SJSA1 (cell line): Measurements from ENCODE around the gene FAM20C. TPM values are rescaled to one million over a fixed set of nuclear protein-coding genes. Genes with fewer than 3 reads are reported as not detected.

Experiments
- DNase-seq, 2 experiments: peaks; one replicate each; pipeline ENCODE4 v3.0.0-alpha.2; 2015 to 2020; ENCODE audit warnings: low spot score in 2 of 2, low read depth in 1 of 2
- H3K27ac ChIP-seq: fragments of 250-450 bp; sonication (Bioruptor Pico); 2 replicates; pipeline ENCODE4 v1.5.1; 2020; ENCODE audit warnings: mild to moderate bottlenecking, moderate library complexity
- H3K27me3 ChIP-seq: fragments of 250-450 bp; sonication (Bioruptor Pico); replicated peaks from 2 replicates; pipeline ENCODE4 v1.5.1; 2020; ENCODE audit warnings: mild to moderate bottlenecking, moderate library complexity
- H3K36me3 ChIP-seq: fragments of 250-450 bp; sonication (Bioruptor Pico); 2 replicates; pipeline ENCODE4 v1.5.1; 2020; ENCODE audit warnings: mild to moderate bottlenecking
- H3K4me1 ChIP-seq: fragments of 250-450 bp; sonication (Bioruptor Pico); replicated peaks from 2 replicates; pipeline ENCODE4 v1.6.1; 2021; ENCODE audit warnings: mild to moderate bottlenecking
- H3K4me3 ChIP-seq: fragments of 250-450 bp; sonication (Bioruptor Pico); 2 replicates; pipeline ENCODE4 v1.5.1; 2020; ENCODE audit warnings: mild to moderate bottlenecking
- H3K9me3 ChIP-seq: fragments of 250-450 bp; sonication (Bioruptor Pico); replicated peaks from 2 replicates; pipeline ENCODE4 v1.5.1; 2020; ENCODE audit warnings: mild to moderate bottlenecking
- total RNA-seq: library from RNA; depleted of rRNA; stranded (reverse); fragments of >200 nt; shearing (Covaris generic); gene quantifications from 2 replicates; pipeline ENCODE4 v1.2.3, GENCODE V29; 2014

FAM20C gene
- total RNA-seq, 1 experiment from 2014 or later, result 0.18 TPM

GRCh38 chr7:252981-253380, 60.6 kb downstream of the FAM20C start:
- Histone ChIP-seq H3K27ac (no peak overlapping the region), H3K4me3 (no peak overlapping the region), H3K36me3 (no peaks in the 10 kb centered on the region), H3K9me3 (peaks cover 19% of the 10 kb centered on the region), H3K27me3 (no peaks in the 10 kb centered on the region), H3K4me1 (no peaks in the 10 kb centered on the region)
- DNase-seq, result no peak

GRCh38 chr7:253581-254336, 61.4 kb downstream of the FAM20C start:
- Histone ChIP-seq H3K36me3 (no peaks in the 10 kb centered on the region), H3K27ac (no peak overlapping the region), H3K4me3 (no peak overlapping the region), H3K4me1 (no peaks in the 10 kb centered on the region), H3K27me3 (no peaks in the 10 kb centered on the region), H3K9me3 (peaks cover 19% of the 10 kb centered on the region)
- no peak for DNase-seq

- Histone ChIP-seq H3K4me1 (no peaks in the 10 kb centered on the region), H3K9me3 (peaks cover 19% of the 10 kb centered on the region), H3K36me3 (no peaks in the 10 kb centered on the region), H3K27ac (no peak overlapping the region), H3K4me3 (no peak overlapping the region), H3K27me3 (no peaks in the 10 kb centered on the region)
- no peak for DNase-seq
Measured at GRCh38 chr7:254337-255037, 62.1 kb downstream of the FAM20C start.

- Histone ChIP-seq H3K27me3 (no peaks in the 10 kb centered on the region), H3K27ac (no peak overlapping the region), H3K36me3 (no peaks in the 10 kb centered on the region), H3K4me3 (no peak overlapping the region), H3K9me3 (peaks cover 19% of the 10 kb centered on the region), H3K4me1 (no peaks in the 10 kb centered on the region)
- DNase-seq, result no peak
Measured at GRCh38 chr7:255038-255435, 62.7 kb downstream of the FAM20C start.

GRCh38 chr7:255721-256361, 63.5 kb downstream of the FAM20C start:
- no peaks in the 10 kb centered on the region for H3K36me3 ChIP-seq
- no peak for DNase-seq

GRCh38 chr7:256461-256940, 64.1 kb downstream of the FAM20C start:
- Histone ChIP-seq H3K4me1 (no peaks in the 10 kb centered on the region), H3K9me3 (peaks cover 29% of the 10 kb centered on the region), H3K27ac (no peak overlapping the region), H3K4me3 (no peak overlapping the region), H3K27me3 (no peaks in the 10 kb centered on the region), H3K36me3 (no peaks in the 10 kb centered on the region)
- no peak for DNase-seq

More at GRCh38 chr7:255721-256361, 63.5 kb downstream of the FAM20C start:
- Histone ChIP-seq H3K27ac (no peak overlapping the region), H3K27me3 (no peaks in the 10 kb centered on the region), H3K4me3 (no peak overlapping the region), H3K4me1 (no peaks in the 10 kb centered on the region), H3K9me3 (peaks cover 26% of the 10 kb centered on the region)

GRCh38 chr7:256981-257646, 64.7 kb downstream of the FAM20C start:
- H3K27me3 ChIP-seq, result no peaks in the 10 kb centered on the region
- H3K4me1 ChIP-seq, result no peaks in the 10 kb centered on the region
- no peaks in the 10 kb centered on the region for H3K36me3 ChIP-seq
- no peak for DNase-seq
- no peak overlapping the region for H3K4me3 ChIP-seq
- no peak overlapping the region for H3K27ac ChIP-seq
- H3K9me3 ChIP-seq, result peaks cover 35% of the 10 kb centered on the region

GRCh38 chr7:257647-257992, 65.2 kb downstream of the FAM20C start:
- Histone ChIP-seq H3K4me3 (no peak overlapping the region), H3K27ac (no peak overlapping the region), H3K27me3 (no peaks in the 10 kb centered on the region), H3K36me3 (no peaks in the 10 kb centered on the region), H3K4me1 (no peaks in the 10 kb centered on the region), H3K9me3 (peaks cover 40% of the 10 kb centered on the region)
- DNase-seq, result no peak

- Histone ChIP-seq H3K36me3 (no peaks in the 10 kb centered on the region), H3K27me3 (no peaks in the 10 kb centered on the region), H3K27ac (no peak overlapping the region), H3K9me3 (peaks cover 41% of the 10 kb centered on the region), H3K4me1 (no peaks in the 10 kb centered on the region), H3K4me3 (no peak overlapping the region)
- DNase-seq, result no peak
Measured at GRCh38 chr7:258476-259190, 66.3 kb downstream of the FAM20C start.

GRCh38 chr7:259191-259505, 66.8 kb downstream of the FAM20C start:
- H3K36me3 ChIP-seq, result no peaks in the 10 kb centered on the region
- DNase-seq, result no peak
- no peaks in the 10 kb centered on the region for H3K27me3 ChIP-seq
- no peak overlapping the region for H3K27ac ChIP-seq
- H3K9me3 ChIP-seq, result peaks cover 41% of the 10 kb centered on the region
- no peaks in the 10 kb centered on the region for H3K4me1 ChIP-seq
- no peak overlapping the region for H3K4me3 ChIP-seq

- no peak for DNase-seq
- H3K36me3 ChIP-seq, result no peaks in the 10 kb centered on the region
Measured at GRCh38 chr7:259751-260405, 67.5 kb downstream of the FAM20C start.

GRCh38 chr7:260441-261281, 68.3 kb downstream of the FAM20C start:
- no peak for DNase-seq
- H3K4me1 ChIP-seq, result no peaks in the 10 kb centered on the region
- peaks cover 39% of the 10 kb centered on the region for H3K9me3 ChIP-seq
- H3K27ac ChIP-seq, result no peak overlapping the region
- no peaks in the 10 kb centered on the region for H3K27me3 ChIP-seq
- no peak overlapping the region for H3K4me3 ChIP-seq
- no peaks in the 10 kb centered on the region for H3K36me3 ChIP-seq

More at GRCh38 chr7:259751-260405, 67.5 kb downstream of the FAM20C start:
- Histone ChIP-seq H3K4me1 (no peaks in the 10 kb centered on the region), H3K27me3 (no peaks in the 10 kb centered on the region), H3K9me3 (peaks cover 41% of the 10 kb centered on the region), H3K27ac (no peak overlapping the region), H3K4me3 (no peak overlapping the region)
